K562 (cell line): ENCODE results near the gene LIN7A. TPM values are rescaled to one million over a fixed set of nuclear protein-coding genes. Genes with fewer than 3 reads are reported as not detected.
"Not testable (repeated sequence)": the region's sequence is repeated elsewhere in the genome, so short reads cannot be mapped to it uniquely, and the experiment has no call there.

Source experiments
- ATAC-seq: fragments of 200-7000 bp; cut with Tn5 transposase; 3 replicates; pipeline ENCODE4 v1.9.1; 2020; ENCODE audit warnings: moderate library complexity
- BruUV-seq: library from RNA; stranded (reverse); fragments of 400-500 nt; replicated peaks from 2 replicates; lab custom pipeline; 2021; lab: Mats Ljungman, UMichigan
- CTCF ChIA-PET: fragments of 300-600 bp; formaldehyde crosslinking; extraction: SDS; loops from one replicate; lab custom pipeline; 2021; ENCODE audit warnings: low intra/inter-chr PET ratio; lab: Yijun Ruan, JAX
- POLR2A ChIA-PET: fragments of 300-600, 350-650 bp; sonication (Branson Sonifier 250); formaldehyde crosslinking; extraction: SDS; loops from one replicate; lab custom pipeline; 2021; ENCODE audit warnings: antibody characterized with exemption, inconsistent platforms; lab: Yijun Ruan, JAX
- DNase-seq, 4 experiments: peaks; one replicate each; pipeline versions ENCODE4 v3.0.0 to v3.0.0-alpha.2; 2011 to 2018; ENCODE audit warnings: low spot score in 3 of 4, mixed read lengths in 3 of 4; ENCODE audit errors: extremely low read depth in 1 of 4
- FAIRE-seq: peaks from 2 replicates; lab custom pipeline; 2011; peaks lifted over from hg19 to GRCh38; lab: Jason Lieb, UNC
- H2AFZ ChIP-seq: 2 replicates; pipeline ENCODE4 v1.6.0; 2011; ENCODE audit warnings: low read depth, low read length, control low read depth, inconsistent platforms
- H3K27ac ChIP-seq: fragments of 200-600 bp; 3 replicates; pipeline ENCODE4 v1.8.0; 2011; ENCODE audit warnings: low read depth, mild to moderate bottlenecking, control low read depth, inconsistent platforms, low read length, moderate library complexity, mixed read lengths; ENCODE audit errors: extremely low read depth
- H3K27me3 ChIP-seq, 2 experiments: fragments of 300-600 bp in 1 of 2; 2 replicates in 1 of 2; 3 replicates in 1 of 2; pipeline versions ENCODE4 v1.6.0 to v1.8.0; 2011; ENCODE audit warnings: inconsistent platforms in 2 of 2, low read length in 2 of 2, mild to moderate bottlenecking in 1 of 2, mixed read lengths in 1 of 2, moderate library complexity in 1 of 2; ENCODE audit not compliant: control insufficient read depth in 2 of 2, insufficient read depth in 2 of 2
- H3K36me3 ChIP-seq: fragments of 300-600 bp; 3 replicates; pipeline ENCODE4 v1.8.0; 2011; ENCODE audit warnings: mild to moderate bottlenecking, low read length, inconsistent platforms; ENCODE audit not compliant: control insufficient read depth, insufficient read depth
- H3K4me1 ChIP-seq, 2 experiments: fragments of 200-600 bp in 1 of 2; replicated peaks in 1 of 2; 2 replicates in 1 of 2; 3 replicates in 1 of 2; pipeline versions ENCODE4 v1.5.1 to v1.8.0; 2011; ENCODE audit warnings: inconsistent platforms in 2 of 2, low read length in 2 of 2, mild to moderate bottlenecking in 1 of 2, mixed read lengths in 1 of 2, moderate library complexity in 1 of 2; ENCODE audit not compliant: control insufficient read depth in 2 of 2, insufficient read depth in 2 of 2
- H3K4me2 ChIP-seq: 2 replicates; pipeline ENCODE4 v1.6.1; 2011; ENCODE audit warnings: low read length, control low read depth, inconsistent platforms, mixed read lengths; ENCODE audit not compliant: insufficient read depth
- H3K4me3 ChIP-seq: fragments of 200-600 bp; sonication (generic), shearing (Covaris generic); 2 replicates; pipeline ENCODE4 v1.5.1; 2016; ENCODE audit warnings: control low read depth, inconsistent platforms
- H3K79me2 ChIP-seq: fragments of 200-600 bp; 3 replicates; pipeline ENCODE4 v1.8.0; 2011; ENCODE audit warnings: low read length, inconsistent platforms; ENCODE audit not compliant: control insufficient read depth, insufficient read depth
- H3K9ac ChIP-seq, 2 experiments: 2 replicates each; pipeline versions ENCODE4 v1.6.0 to v1.6.1; 2011; ENCODE audit warnings: low read depth in 2 of 2, low read length in 2 of 2, control low read depth in 1 of 2, inconsistent platforms in 1 of 2, mild to moderate bottlenecking in 1 of 2, mixed read lengths in 1 of 2; ENCODE audit not compliant: insufficient read depth in 1 of 2
- H3K9me1 ChIP-seq: one replicate; pipeline ENCODE4 v1.6.0; 2011; ENCODE audit warnings: inconsistent platforms, mild to moderate bottlenecking, low read length, moderate library complexity; ENCODE audit not compliant: control insufficient read depth, insufficient read depth
- H3K9me3 ChIP-seq: replicated peaks from 2 replicates; pipeline ENCODE4 v1.5.1; 2011; ENCODE audit warnings: low read depth, low read length, inconsistent platforms; ENCODE audit not compliant: control insufficient read depth, insufficient read depth
- H4K20me1 ChIP-seq: replicated peaks from 2 replicates; pipeline ENCODE4 v1.6.1; 2011; ENCODE audit warnings: low read length, inconsistent platforms, mixed read lengths; ENCODE audit not compliant: control insufficient read depth, insufficient read depth
- ATF3 ChIP-seq, 2 experiments: fragments of 450-650 bp in 1 of 2; sonication (generic) in 1 of 2; formaldehyde crosslinking in 1 of 2; IDR thresholded peaks in 1 of 2; conservative IDR thresholded peaks in 1 of 2; 2 replicates each; pipeline versions ENCODE4 v1.6.1 to v1.8.1; 2016 to 2023; ENCODE audit warnings: mild to moderate bottlenecking in 2 of 2, moderate library complexity in 2 of 2, inconsistent platforms in 1 of 2, missing genetic modification reagents in 1 of 2
- CREBBP ChIP-seq: IDR thresholded peaks from one replicate; pipeline ENCODE4 v1.6.1; 2012; ENCODE audit warnings: low read depth, mild to moderate bottlenecking, control low read depth, inconsistent platforms, low read length
- NCOA2 ChIP-seq, 2 experiments: fragments of 450-650 bp; IDR thresholded peaks; 2 replicates each; pipeline ENCODE4 v1.6.1; 2018; ENCODE audit warnings: mild to moderate bottlenecking in 2 of 2, moderate library complexity in 1 of 2; ENCODE audit not compliant: partially characterized antibody in 2 of 2
- SAFB ChIP-seq: fragments of 200-400 bp; formaldehyde crosslinking; IDR thresholded peaks from 2 replicates; pipeline ENCODE4 v1.6.1; 2017; ENCODE audit warnings: low read depth, low read length, borderline replicate concordance
- TCF3 ChIP-seq: sonication (generic); formaldehyde crosslinking; IDR thresholded peaks from 2 replicates; pipeline ENCODE4 v1.4.0; 2020; ENCODE audit warnings: mild to moderate bottlenecking, missing genetic modification reagents
- ZNF609 ChIP-seq: sonication (generic); formaldehyde crosslinking; IDR thresholded peaks from 2 replicates; pipeline ENCODE4 v1.8.1; 2023; ENCODE audit warnings: missing genetic modification reagents, mild to moderate bottlenecking, borderline replicate concordance
- WGBS: fragments of 100-300 bp; shearing (Covaris generic); methylation state at CpG from one replicate; pipeline ENCODE4 v1.1.6; 2016; ENCODE audit warnings: low coverage, mixed read lengths; ENCODE audit not compliant: insufficient coverage; ENCODE audit errors: missing lambda C conversion rate; 5-methylcytosine and 5-hydroxymethylcytosine counted together
- in situ Hi-C: fragments of 300-500 bp; cut with MboI; formaldehyde crosslinking; loops from 4 replicates; pipeline ENCODE4 v1.15.0; 2018; ENCODE audit warnings: inconsistent platforms, mixed read lengths
- intact Hi-C: fragments of 100-400 bp; cut with micrococcal nuclease; formaldehyde crosslinking; loops from 2 replicates; pipeline ENCODE4 v1.14.2; 2022
- polyA plus RNA-seq, 8 experiments: library from polyadenylated mRNA; depleted of rRNA in 4 of 8; stranded (reverse) in 5 of 8; unstranded in 3 of 8; fragments of >200 nt; fragmentation: Nextera tagmentation in 2 of 8; fragmentation: Illumina TruSeq in 1 of 8; extraction: Ambion mirVana in 2 of 8; extraction: Trizol in 1 of 8; gene quantifications; 2 replicates each; pipeline versions ENCODE4 v1.2.1 to v1.2.3, GENCODE V29; 2011 to 2014; ENCODE audit warnings: inconsistent platforms in 1 of 8, missing spikeins in 1 of 8
- total RNA-seq, 7 experiments: library from RNA; depleted of rRNA in 6 of 7; stranded (reverse); fragments of >200 nt in 6 of 7; fragmentation: Illumina TruSeq in 2 of 7; extraction: Trizol in 2 of 7; gene quantifications; 2 replicates each; pipeline versions ENCODE4 v1.2.1 to v1.2.3, GENCODE V29; 2011 to 2021; ENCODE audit warnings: low replicate concordance in 1 of 7

LIN7A gene
- total and polyA plus RNA-seq, 9 of the 15 experiments (the other 6 are each of a cell fraction or from before 2014, with no cell fraction given) = not detected

- TF ChIP-seq ATF3 (IDR thresholded peaks at IDR 0.05) = no peak
- TF ChIP-seq ATF3 (CRISPR knock-in tag; conservative IDR thresholded peaks at IDR 0.05) = no peak
- TF ChIP-seq TCF3 (CRISPR knock-in tag) = no peak
- TF ChIP-seq ZNF609 (CRISPR knock-in tag) = no peak
- TF ChIP-seq CREBBP = no peak
- no peak for TF ChIP-seq NCOA2 (IDR thresholded peaks at IDR 0.05; ENCODE audit: partially characterized antibody in 2 of 2)
- TF ChIP-seq SAFB = no peak
- TF ChIP-seq, all 486 proteins: peak for 0
These were observed 145.9 kb downstream of the LIN7A start (continued) for GRCh38 chr12:80791863-80792262.

- ATAC-seq, H3K4me3 ChIP-seq, DNase-seq, CTCF ChIA-PET, H4K20me1 ChIP-seq, H3K9me1 ChIP-seq, H3K27ac ChIP-seq, H3K79me2 ChIP-seq, POLR2A ChIA-PET, intact Hi-C loops, BruUV-seq, H3K36me3 ChIP-seq, in situ Hi-C loops, H3K4me2 ChIP-seq, H2AFZ ChIP-seq, H3K4me1 ChIP-seq, FAIRE-seq, H3K27me3 ChIP-seq, H3K9ac ChIP-seq, H3K9me3 ChIP-seq: not testable (repeated sequence)
- WGBS = 7% methylated on average over 6 of the region's 10 CpGs
These were observed 149.3 kb downstream of the LIN7A start for GRCh38 chr12:80788407-80788806.

- WGBS = 0% methylated on average over 5 of the region's 5 CpGs
- BruUV-seq, H2AFZ ChIP-seq, H3K9me1 ChIP-seq, H3K4me3 ChIP-seq, H3K9me3 ChIP-seq, H3K27ac ChIP-seq, FAIRE-seq, H3K9ac ChIP-seq, H4K20me1 ChIP-seq, H3K27me3 ChIP-seq, intact Hi-C loops, H3K79me2 ChIP-seq, CTCF ChIA-PET, ATAC-seq, H3K4me2 ChIP-seq, H3K36me3 ChIP-seq, POLR2A ChIA-PET, DNase-seq, H3K4me1 ChIP-seq, in situ Hi-C loops: not testable (repeated sequence)
These were observed 154.7 kb downstream of the LIN7A start for GRCh38 chr12:80782963-80783470.
